GM19468 (cell line): Measurements from ENCODE around the gene SPSB1.

ENCODE experiments used
- ATAC-seq: cut with Tn5 transposase; IDR thresholded peaks from one replicate; pipeline ENCODE4 v1.9.1; 2021; ENCODE audit warnings: mild to moderate bottlenecking, moderate library complexity, moderate number of reproducible peaks; ENCODE audit not compliant: unreplicated experiment; ENCODE audit errors: extremely low read depth

The SPSB1 gene

GRCh38 chr1:9316512-9316911, 23.8 kb downstream of the SPSB1 start:
- no peak for ATAC-seq

GRCh38 chr1:9317072-9317471, 24.4 kb downstream of the SPSB1 start:
- no peak for ATAC-seq

GRCh38 chr1:9317591-9318417, 25.1 kb downstream of the SPSB1 start:
- no peak for ATAC-seq

GRCh38 chr1:9319208-9319788, 26.6 kb downstream of the SPSB1 start:
- no peak for ATAC-seq

GRCh38 chr1:9319789-9320519, 27.3 kb downstream of the SPSB1 start:
- ATAC-seq = no peak

- no peak for ATAC-seq
These were observed 28.1 kb downstream of the SPSB1 start for GRCh38 chr1:9320520-9321479.

- no peak for ATAC-seq
These were observed 28.8 kb downstream of the SPSB1 start for GRCh38 chr1:9321480-9321849.

GRCh38 chr1:9321986-9322660, 29.4 kb downstream of the SPSB1 start:
- ATAC-seq = no peak

- ATAC-seq = no peak
These were observed 30.1 kb downstream of the SPSB1 start for GRCh38 chr1:9322661-9323244.

- ATAC-seq = no peak
These were observed 31.8 kb downstream of the SPSB1 start for GRCh38 chr1:9324246-9325096.

GRCh38 chr1:9326596-9326995, 33.9 kb downstream of the SPSB1 start:
- ATAC-seq = no peak

GRCh38 chr1:9328201-9328600, 35.5 kb downstream of the SPSB1 start:
- ATAC-seq = no peak

GRCh38 chr1:9328715-9329114, 36.0 kb downstream of the SPSB1 start:
- ATAC-seq = no peak

GRCh38 chr1:9331016-9331415, 38.3 kb downstream of the SPSB1 start:
- no peak for ATAC-seq

GRCh38 chr1:9331558-9332346, 39.1 kb downstream of the SPSB1 start:
- no peak for ATAC-seq

GRCh38 chr1:9332513-9333143, 39.9 kb downstream of the SPSB1 start:
- no peak for ATAC-seq
